Activated naive CD4-positive, alpha-beta T cell (primary cell): ENCODE results near the gene POU6F2.

Experiments used
- DNase-seq, 4 experiments: peaks; one replicate each; lab custom pipeline; 2025; lab: John Stamatoyannopoulos, UW

POU6F2 gene

GRCh38 chr7:39509436-39509835 lies 531.7 kb downstream of the POU6F2 start:
- no peak for DNase-seq

- no peak for DNase-seq
These were observed 532.2 kb downstream of the POU6F2 start for GRCh38 chr7:39509912-39510311.

- DNase-seq = no peak
These were observed 533.2 kb downstream of the POU6F2 start for GRCh38 chr7:39510864-39511354.

DNA sequence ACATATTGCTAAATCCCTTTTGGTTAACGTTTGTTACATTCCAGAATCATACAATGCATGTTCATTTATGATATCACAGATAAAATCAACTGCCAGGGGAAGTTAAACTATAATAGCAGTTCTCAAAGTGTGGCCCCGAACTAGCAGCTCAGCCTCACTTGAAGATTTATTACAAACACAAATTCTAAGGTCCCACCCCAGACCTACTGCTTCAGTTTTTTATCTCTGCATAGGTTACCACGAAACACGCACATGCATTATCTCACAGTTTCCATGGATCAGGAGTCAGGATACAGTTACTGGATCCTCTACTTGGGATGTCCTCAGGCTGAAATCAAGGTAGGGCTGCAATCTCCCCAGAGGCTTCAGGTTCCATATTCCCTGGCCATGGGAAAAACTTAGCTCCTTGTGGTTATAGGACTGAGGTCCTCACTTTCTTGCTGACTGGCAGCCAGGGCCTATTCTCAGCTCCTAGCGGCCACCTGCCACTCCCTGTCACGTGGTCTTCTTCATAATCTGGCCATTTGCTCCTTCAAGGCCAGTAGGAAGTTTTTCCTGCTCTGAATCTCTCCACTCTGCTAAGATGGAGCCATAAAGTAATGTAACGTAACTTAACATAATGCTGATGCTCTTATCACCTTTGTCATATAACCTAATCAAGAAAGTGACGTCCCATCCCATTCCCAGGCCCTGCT lies 538.0 kb downstream of the POU6F2 start:
- DNase-seq = no peak

- no peak for DNase-seq
These were observed 538.8 kb downstream of the POU6F2 start for GRCh38 chr7:39516498-39516897.

DNA sequence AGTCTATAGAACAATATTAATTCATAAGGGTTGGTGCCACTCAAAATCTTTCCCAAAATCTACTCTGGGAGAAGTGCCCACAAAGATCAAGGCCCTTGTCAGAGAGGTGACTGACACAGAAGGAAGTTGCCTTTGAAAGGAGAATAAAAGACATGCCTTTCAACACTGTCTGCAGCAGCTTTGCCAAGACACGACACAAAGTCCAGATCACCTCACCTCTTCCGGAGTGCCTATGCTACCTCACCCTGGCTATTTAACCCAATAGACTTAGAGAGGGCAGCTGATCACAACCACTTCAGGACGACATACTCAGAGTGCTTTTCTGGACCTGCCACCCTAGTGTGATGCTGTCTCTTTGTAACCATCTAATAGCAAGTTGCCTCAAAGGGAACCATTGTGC lies 539.5 kb downstream of the POU6F2 start:
- no peak for DNase-seq
